Left forelimb (tissue), 1 donor: ENCODE measurements around the gene SELENOK.

Experiments
- DNase-seq: peaks from one replicate; pipeline ENCODE4 v3.0.0-alpha.2; 2018; ENCODE audit warnings: low spot score

The SELENOK gene

GRCh38 chr3:53842436-53843194 lies 49.0 kb downstream of the SELENOK start:
- DNase-seq, result peak; percentile 48

- peak; percentile 54 for DNase-seq
Measured at GRCh38 chr3:53841296-53841695, 50.4 kb downstream of the SELENOK start.

GRCh38 chr3:53837331-53837730 lies 54.3 kb downstream of the SELENOK start:
- DNase-seq, result peak; percentile 23

GRCh38 chr3:53836084-53836872 lies 55.4 kb downstream of the SELENOK start:
- peak; percentile 33 for DNase-seq

- DNase-seq, result no peak
Measured at GRCh38 chr3:53835257-53835656, 56.4 kb downstream of the SELENOK start.

GRCh38 chr3:53834429-53835095 lies 57.1 kb downstream of the SELENOK start:
- peak; percentile 47 for DNase-seq
